ENCODE measurements around the gene STIM1.

STIM1 gene

GRCh38 chr11:3911908-3912505, 56.5 kb downstream of the STIM1 start:
- TF ChIP-seq CTCF (IDR thresholded peaks at IDR 0.05; ENCODE audit: insufficient read depth, low read length, missing control alignments): no peak
- H3K4me3 ChIP-seq (ENCODE audit: low read depth, low read length): no peak overlapping the region
- POLR2A ChIA-PET: no interaction called here
- CTCF ChIA-PET: no interaction called here
- DNase-seq (ENCODE audit: low read depth, low spot score): no peak

- POLR2A ChIA-PET: no interaction called here
- TF ChIP-seq CTCF (IDR thresholded peaks at IDR 0.05; ENCODE audit: insufficient read depth, low read length, missing control alignments): no peak
- CTCF ChIA-PET: no interaction called here
- DNase-seq (ENCODE audit: low read depth, low spot score): no peak
- no peak overlapping the region for H3K4me3 ChIP-seq (ENCODE audit: low read depth, low read length)
Observed at GRCh38 chr11:3913921-3914320, 58.5 kb downstream of the STIM1 start.

- ChIA-PET CTCF (interaction anchor here (0.6 to 1.0 kb wide), 2 partner anchors 10 to 60 kb away, joined by 3 read pairs; partner anchors contain the start of gene STIM1), POLR2A (no interaction called here)
- no peak for DNase-seq (ENCODE audit: low read depth, low spot score)
- no peak for TF ChIP-seq CTCF (IDR thresholded peaks at IDR 0.05; ENCODE audit: insufficient read depth, low read length, missing control alignments)
- no peak overlapping the region for H3K4me3 ChIP-seq (ENCODE audit: low read depth, low read length)
Observed at GRCh38 chr11:3914805-3915204, 59.3 kb downstream of the STIM1 start.

GRCh38 chr11:3916962-3917361, 61.5 kb downstream of the STIM1 start:
- H3K4me3 ChIP-seq (ENCODE audit: low read depth, low read length): no peak overlapping the region
- ChIA-PET CTCF (interaction anchor here (0.9 to 1.6 kb wide), 2 partner anchors 11 to 62 kb away, joined by 3 to 6 read pairs; partner anchors contain the start of gene STIM1), POLR2A (no interaction called here)
- no peak for DNase-seq (ENCODE audit: low read depth, low spot score)
- no peak for TF ChIP-seq CTCF (IDR thresholded peaks at IDR 0.05; ENCODE audit: insufficient read depth, low read length, missing control alignments)

- TF ChIP-seq CTCF (IDR thresholded peaks at IDR 0.05; ENCODE audit: insufficient read depth, low read length, missing control alignments): no peak
- H3K4me3 ChIP-seq (ENCODE audit: low read depth, low read length): no peak overlapping the region
- ChIA-PET CTCF (interaction anchor here (0.9 kb wide), 1 partner anchor 66 kb away, joined by 4 read pairs; the partner anchor contains the start of gene STIM1), POLR2A (no interaction called here)
- DNase-seq (ENCODE audit: low read depth, low spot score): no peak
Observed at GRCh38 chr11:3920148-3920852, 64.8 kb downstream of the STIM1 start.

GRCh38 chr11:3922056-3922455, 66.6 kb downstream of the STIM1 start:
- no peak overlapping the region for H3K4me3 ChIP-seq (ENCODE audit: low read depth, low read length)
- no peak for DNase-seq (ENCODE audit: low read depth, low spot score)
- no peak for TF ChIP-seq CTCF (IDR thresholded peaks at IDR 0.05; ENCODE audit: insufficient read depth, low read length, missing control alignments)
- ChIA-PET POLR2A (no interaction called here), CTCF (no interaction called here)
